ENCODE data around the gene BACH2.

Gene BACH2

DNA sequence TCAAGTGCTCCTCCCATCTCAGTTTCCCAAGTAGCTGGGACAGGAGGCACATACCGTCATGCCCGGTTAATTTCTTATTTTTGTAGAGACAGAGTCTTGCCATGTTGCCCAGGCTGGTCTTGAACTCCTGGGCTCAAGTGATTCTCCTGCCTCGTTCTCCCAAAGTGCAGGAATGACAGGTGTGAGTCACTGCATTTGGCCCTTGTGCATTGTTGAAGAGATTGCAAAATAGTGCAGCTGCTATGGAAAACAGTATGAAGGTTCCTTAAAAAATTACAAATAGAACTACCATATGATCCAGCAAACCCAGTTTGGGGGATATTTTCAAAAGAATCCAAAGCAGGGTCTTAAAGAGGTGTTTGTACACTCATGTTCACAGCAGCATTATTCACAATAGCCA is 333.3 kb downstream of the BACH2 start:
- no peak for DNase-seq (ENCODE audit: low read depth)

DNA sequence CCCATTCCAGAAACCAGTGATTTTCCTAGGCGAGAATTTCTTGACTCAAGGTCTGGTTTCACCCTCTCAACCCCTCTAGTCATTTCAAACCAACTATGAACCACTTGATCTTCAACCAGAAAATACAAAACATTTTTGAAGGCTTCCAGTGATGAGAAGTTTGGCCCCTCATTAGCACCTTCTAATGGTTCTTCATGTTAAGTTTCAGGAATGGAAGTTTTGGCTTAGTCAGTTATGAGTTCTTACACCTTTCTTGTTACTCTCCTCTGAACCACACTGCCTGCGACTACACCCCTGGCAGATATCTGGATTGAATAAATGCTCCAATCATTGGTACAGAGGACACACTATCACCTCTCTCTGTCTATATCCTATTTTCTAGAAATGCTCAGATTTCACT is 335.2 kb downstream of the BACH2 start:
- no peak for DNase-seq (ENCODE audit: low read depth)

DNA sequence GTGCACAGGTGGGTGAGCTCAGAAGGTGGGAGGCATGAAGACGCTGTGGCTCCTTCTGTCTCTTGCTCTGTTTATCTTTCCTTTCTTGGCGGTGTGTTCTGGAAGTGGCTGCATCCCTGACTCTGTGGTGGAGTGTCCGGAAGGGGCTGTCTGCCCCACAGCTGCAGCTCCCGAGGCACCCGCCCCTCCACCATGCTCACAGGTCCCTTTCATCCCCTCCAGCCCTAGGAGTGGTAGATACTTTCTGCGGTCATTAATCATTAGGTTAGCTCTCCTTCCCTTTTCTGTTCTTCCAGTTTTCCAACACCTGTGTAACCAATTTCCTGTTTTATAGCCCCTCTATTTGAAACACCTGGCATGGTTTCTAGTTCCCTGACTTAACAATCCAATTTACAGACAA is 336.8 kb downstream of the BACH2 start:
- DNase-seq (ENCODE audit: low read depth): no peak

DNA sequence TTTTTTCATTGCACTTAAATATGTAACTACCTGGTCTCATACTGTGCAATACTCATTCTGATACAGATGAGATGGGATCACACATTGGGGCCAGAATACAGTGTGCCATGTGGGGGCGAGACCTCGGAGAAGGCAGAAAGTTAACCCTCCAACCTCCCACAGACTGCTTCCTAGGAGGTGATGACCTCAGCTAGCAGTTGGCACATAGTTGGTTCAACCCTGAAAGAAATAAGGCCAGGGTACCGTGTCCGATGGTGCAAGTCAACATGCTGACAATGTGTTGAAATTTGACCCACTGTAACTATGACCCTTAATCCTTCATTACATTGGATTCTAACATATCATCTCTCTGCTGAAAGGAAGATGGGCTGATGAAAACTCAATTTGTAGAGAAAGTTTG is 340.5 kb downstream of the BACH2 start:
- no peak for DNase-seq (ENCODE audit: low read depth)

DNA sequence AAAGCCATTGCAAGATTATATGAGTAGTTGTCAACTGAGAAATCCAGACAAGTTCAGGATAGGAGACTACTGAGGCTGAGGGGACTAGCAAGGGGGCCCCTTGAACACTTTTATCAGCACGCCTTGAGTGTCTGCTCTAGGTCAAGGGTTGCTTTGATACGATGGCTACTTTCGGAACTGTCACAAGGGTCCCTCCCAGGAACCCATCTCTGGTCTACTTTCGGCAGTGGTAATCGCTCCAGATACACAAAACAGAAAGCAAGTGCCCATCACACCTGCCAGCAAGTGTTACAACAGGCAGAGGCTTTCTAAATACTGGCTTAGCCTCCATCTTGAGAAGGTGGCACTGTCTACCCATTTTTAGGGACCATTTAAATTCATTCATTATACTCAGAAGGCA is 341.3 kb downstream of the BACH2 start:
- DNase-seq (ENCODE audit: low read depth): no peak

DNA sequence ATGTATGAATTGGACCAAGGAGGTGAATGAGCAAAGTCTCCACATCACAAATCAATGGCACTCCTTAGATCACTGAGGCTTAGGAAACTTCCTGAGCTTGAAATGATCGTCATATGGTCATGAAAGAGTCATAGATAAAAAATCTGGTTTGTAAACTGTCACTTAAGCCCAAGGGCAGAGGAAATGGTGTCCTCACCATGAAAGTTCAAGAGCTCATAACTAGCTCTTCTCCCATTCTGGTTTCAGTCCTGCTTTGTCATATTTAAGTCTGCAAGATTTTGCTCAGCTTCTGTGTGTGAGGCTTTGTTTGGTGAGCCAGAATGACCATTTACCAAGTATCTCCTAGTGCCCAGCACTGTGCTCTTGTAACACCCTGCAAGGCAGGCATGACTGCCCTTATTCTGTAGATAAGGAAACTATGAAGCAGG is 341.9 kb downstream of the BACH2 start:
- DNase-seq (ENCODE audit: low read depth): no peak

DNA sequence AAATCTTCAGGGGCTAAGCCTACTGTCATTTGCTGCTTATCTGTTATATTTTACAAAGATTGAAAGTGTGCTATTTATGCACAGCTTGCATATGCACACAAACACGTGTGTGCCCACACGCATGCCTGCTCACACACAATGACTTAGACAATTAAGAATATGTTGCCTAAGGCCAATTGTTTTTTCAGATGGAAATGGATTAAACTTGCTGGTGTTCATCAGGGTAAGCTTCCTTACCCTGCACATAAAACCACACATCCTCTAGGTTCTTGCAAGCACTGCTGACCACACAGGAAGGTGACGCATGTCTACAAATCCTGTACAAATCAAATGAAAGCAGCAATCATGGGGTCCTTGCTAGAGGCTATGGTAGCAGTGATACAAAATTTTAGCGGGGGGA is 344.0 kb downstream of the BACH2 start:
- no peak for DNase-seq (ENCODE audit: low read depth)

DNA sequence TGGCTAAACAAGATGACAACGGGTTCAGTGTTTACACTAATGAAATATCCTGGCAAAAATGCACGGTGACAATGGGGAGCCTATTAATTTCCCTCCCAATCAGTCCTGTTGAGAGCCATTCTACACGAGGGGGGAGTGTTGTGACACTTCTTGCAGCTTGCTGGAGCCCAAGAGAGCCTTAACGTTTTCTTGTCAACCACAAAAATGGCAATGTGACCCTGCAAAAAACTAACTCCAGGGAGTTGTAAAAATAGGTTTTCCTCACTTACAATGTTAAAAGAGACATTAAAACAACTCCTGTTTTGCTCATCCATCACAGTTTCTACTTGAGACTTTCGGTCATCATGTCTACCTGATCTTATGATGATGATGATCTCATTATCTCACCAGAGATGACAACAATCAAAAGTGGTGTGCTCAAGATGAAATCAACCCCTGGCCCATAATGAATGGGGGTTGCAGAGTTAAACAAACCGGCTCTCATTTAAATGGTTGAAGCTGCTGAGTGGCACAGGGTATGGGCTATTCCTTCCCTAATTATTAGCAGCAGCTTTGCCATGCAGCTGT is 344.5 kb downstream of the BACH2 start:
- no peak for DNase-seq (ENCODE audit: low read depth)

DNA sequence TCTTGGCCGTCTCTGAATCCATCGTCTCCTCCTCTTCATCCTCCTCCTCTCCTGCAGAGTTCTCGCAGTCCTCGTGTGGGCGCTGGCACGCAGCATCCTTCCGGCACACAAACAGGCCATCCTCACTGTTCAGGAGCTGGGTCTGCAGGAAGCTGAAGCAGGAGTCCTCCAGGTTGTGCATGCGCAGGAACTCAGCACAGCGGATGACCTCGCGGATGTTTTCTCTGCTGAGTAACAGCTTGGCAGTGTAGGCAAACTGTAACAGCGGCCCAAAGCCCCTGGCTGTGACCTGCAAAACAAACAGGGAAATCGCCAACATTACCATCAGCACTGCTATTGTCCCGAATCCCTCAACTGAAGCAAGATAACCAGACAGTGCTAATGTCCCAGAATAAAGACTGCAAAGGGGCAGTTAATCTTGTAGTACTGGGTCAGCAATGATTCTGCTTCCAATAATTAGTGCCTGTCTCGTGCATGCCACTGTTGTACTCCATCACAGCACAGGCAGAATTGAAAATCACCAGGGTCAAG is 345.0 kb downstream of the BACH2 start:
- DNase-seq (ENCODE audit: low read depth): no peak

DNA sequence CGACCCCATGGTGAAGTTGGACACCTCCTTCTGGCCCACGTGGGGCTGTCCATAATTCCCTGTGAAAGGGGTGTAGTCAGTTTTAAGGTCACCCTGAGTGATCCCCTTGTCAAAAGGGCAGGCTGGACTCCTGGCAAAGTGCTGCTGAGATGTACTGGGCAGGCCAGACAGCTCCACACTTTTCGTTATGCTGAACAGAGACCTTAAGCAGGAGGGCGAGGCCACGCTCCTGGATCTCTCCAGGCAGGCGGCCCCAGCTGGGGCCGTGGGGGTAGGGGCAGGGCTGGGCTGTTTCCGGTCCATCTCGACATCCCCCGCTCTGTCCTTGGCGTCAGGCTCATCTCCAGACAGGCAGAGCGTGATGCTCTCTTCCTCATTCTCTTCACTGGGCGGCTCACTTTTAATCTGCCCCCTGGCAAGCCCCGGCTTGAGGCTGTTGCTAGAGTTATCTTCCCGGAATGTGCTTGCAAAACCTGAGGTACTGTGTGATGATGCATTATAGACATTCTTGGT is 345.7 kb downstream of the BACH2 start:
- no peak for DNase-seq (ENCODE audit: low read depth)

DNA sequence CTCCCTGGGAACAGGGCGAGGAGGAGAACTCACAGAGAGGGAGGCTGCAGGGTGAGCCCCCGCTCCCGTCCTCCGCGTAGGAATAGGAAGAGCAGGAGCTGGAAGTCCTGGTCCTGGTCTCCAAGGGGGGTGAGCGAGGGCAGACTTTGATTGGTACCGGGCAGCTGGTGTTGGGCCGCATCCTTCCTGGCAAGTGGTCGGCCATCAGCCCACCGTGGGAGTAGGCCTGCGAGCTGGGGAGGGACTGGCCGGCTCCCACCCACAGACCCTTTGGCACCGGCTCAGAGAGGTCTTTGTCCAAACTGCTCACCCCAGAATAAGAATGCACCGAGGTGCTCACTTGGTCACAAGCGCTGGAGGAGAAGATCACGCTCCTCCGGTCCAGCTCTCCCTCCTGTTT is 346.2 kb downstream of the BACH2 start:
- no peak for DNase-seq (ENCODE audit: low read depth)

DNA sequence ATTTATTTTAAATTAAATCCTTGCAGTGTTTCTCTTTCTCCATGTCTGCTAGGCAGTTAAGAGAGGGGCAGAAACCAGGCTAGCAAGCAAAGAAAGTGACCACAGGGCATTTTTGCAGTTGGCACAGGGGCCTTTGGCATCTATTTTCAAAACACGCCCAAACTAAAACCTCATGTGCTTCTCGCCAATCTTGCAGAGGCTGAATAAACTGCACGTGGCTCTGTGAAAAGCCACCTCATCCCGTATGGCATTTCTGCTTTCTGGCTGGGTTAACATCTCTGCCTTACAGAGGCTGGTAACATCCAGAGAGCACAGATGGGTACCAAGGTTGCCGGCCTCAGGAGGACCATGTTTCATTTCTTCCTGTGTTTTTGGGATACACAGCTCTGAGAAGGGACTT is 347.8 kb downstream of the BACH2 start:
- DNase-seq (ENCODE audit: low read depth): no peak

DNA sequence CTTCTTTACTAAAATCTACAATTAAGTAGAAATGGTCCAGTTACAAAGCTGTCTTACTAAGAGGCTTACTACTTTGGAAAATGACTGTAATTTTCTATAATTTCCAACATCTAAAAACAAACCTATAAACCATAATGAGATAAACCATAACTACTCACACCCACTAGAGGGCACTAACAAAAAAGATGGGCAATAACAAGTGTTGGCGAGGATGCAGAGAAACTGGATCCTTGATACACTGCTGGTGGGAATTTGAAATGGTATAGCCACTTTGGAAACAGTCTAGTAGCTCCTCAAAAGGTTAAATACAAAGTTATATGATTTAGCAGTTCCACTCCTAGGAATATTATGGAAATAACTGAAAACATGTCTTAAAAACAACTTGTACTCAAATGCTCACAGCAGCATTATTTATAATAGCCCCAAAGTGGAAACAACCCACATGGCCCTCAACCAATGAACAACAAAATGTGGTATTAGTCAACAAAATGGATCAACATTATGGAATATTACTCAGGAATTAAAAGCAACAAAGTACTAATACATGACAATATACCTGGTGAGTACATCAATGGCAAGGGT is 351.7 kb downstream of the BACH2 start:
- DNase-seq (ENCODE audit: low read depth): no peak

DNA sequence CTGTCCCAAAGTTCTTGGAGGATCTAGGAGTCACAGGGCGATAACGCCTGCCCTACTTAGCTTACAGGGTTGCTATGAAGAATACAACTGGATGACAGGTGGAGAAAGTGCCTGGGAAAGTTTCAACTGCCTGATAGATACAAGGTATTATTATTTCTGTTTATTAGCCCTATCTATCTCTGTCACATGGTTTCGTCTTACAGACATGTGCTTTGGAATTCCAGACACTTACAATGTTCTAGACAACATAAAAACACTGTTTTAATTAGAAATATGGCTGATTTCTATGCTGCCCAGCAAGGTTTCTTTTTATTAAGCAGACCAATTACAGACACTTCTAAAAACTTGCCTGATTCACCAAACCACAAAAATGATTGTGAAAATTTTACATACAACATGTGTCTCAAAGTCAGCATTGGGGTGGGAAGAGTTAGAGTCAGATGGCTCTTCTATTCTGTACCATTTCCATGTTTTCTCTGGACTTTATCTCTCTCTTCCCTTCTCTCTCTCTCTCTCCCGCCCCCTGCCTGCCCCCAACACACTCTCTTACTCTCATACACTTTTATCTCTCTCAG is 352.4 kb downstream of the BACH2 start:
- DNase-seq (ENCODE audit: low read depth): no peak

DNA sequence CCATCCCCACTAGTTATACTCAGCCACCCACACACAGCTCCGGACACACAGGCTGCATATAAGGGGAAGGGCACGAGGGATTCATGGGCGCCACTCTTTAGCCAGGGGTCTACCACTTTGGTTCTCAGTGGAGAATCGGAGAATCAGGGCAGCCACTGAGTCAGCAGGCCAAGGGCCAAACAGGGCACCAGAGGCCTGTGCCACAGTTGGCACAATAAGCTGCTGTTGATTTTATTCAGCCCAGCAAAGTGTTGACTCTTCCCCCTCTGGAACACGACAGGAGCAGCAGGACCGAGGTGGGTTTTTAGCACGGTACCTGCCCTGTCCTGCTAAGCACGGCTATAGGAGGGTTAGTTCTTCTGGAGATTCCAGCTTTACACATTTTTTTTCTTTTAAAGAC is 354.0 kb downstream of the BACH2 start:
- no peak for DNase-seq (ENCODE audit: low read depth)

DNA sequence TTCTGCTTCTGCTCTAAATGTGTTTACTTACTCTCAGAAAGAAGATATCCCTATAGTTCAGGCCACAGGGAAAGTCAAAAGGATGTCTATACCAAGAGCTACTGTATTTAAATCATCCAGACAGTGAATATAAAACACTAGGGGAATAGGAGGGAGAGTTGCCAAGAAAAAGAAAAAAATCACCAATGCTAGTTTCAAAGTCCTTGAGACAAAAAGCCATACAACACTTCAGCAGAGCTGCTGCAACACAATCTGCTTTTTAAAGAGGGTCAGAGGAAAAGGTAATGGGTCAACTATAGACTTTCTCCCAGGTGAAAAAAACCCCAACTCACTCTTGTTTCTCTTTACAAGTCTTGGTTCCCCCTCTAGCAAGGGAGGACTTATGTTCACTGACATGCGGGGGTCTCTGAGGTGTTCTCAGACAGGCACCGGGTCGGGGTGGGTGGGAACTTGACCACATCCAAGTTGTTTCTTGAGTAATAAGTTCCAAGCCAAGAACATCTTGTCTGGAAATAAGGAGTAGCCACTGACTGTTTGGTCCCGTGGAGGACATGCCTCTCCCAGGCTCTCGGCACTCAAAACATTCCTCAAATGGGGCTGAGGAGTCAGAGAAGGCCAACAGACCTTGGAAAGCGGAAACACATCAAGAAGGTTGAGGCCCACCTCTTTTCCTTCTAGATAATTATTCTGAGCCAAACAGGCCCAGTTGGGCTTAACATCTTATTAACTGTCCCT is 354.7 kb downstream of the BACH2 start:
- no peak for DNase-seq (ENCODE audit: low read depth)

DNA sequence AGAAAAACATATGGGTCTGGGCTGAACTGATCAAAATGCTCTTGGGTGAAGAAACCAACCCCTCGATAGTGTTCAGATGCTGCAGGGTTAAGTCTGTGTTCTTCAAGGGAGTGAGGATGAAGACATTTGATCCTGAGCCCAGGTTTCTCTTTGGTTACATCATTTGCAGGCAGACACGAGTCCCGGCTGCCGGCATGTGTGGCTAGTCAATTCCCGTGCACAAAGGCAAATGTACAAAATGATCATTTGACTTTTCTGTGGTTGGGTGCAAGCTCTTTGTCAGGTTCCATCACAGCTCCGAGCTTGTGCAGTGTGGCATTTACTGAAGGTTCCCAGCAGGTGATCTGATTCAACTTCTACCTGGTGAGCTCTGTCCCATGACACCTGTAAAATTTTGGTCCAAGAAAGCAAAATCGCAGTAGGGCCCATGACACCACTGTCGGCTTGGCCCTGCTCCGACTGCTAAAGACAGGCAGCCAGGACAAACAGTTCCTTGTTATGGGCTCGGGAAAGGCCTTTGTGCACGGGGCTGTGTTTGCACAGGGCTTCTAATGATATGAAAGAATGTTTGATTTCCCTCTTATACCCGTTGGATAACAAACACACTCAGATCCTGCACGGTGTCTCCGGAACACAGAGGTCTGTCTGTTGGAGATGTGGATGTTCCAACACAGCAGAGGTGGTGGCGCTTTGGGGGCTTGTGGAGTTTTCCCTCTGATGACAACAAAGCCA is 355.4 kb downstream of the BACH2 start:
- no peak for DNase-seq (ENCODE audit: low read depth)

DNA sequence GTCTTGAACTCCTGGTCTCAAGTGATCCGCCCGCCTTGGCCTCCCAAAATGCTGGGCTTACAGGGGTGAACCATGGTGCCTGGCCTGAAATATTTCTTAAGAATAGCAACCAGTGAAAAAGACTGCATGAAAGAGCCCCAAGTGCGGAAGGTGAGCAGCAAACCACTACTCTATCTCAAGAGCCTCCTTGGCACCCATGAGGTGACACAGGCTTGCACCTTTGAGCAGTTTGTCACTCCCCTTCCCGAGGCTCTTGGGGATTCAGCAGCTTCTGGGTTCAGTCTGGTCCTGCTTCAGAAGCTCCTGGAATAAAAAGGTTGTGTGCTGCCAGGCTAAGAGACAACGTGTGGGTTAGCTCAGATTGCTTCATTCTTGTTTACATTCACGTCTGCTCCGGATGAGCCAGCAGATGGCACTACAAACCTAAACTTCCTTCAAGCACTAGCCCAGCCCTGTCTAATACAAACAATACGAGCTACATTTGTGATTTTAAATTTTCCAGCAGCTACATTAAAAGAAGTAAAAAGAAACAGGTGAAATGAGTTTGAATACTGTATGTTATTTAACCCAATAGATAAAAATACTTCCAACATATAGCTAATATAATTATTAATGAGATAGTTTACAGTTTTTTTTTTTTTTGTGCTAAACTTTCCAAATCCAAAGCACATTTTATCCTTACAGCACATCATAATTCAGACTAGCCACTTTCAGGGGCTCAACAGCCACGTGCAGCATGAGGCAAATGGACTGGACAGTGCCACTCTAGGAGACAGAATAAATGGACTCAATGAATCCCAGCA is 356.2 kb downstream of the BACH2 start:
- no peak for DNase-seq (ENCODE audit: low read depth)

DNA sequence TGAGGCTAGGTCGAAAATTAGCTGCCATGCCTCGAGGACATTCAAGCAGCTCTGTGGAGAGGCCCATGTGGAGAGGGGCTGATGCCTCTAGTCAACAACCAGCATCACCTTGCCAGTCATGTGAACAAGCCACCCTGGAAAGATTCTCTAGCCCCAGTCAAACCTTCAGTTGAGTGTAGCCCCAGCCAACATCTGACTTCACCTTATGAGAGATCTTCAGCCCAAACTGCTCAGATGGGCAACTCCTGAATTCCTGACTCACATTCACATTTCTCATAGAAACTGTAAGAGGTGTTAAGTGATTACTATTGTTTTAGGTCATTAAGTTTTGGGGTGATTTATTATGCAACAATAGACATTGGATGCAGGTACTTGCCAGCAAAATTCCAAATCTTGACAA is 357.5 kb downstream of the BACH2 start:
- no peak for DNase-seq (ENCODE audit: low read depth)

DNA sequence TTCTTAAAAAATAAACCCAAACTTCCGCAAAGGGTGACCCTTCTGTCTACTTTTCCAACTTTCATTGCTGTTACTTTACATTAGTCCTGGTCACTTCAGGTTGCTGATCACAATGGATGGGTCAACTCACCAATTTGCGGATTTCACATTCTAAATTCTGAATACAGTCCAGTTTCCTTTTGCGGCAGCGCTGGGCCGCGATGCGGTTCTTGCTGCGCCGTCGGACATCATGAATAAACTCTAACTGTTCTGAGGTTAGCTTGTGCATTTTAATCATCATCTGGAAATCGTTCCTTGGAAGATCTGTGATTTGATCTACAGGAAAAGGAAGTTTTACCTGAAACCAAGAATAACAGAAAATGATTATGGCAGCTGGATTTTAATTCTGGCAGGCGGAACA is 358.6 kb downstream of the BACH2 start:
- no peak for DNase-seq (ENCODE audit: low read depth)

DNA sequence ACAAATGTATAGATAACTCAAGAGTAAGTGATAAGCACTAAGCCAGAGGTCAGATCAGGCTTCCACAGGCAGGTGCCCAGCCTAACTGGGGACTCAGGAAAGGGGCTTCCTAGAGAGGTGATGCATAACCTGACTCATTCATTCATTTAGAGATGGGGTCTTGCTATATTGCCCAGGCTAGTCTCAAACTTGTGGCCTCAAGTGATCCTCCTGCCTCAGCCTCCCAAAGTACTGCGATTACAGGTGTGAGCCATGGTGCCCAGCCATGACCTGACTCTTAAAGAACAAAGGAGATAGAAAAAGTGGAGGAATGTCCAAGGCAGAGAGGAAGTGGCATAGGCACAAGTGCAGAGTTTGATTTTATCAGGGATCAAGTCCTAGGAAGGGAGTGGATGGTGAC is 360.5 kb downstream of the BACH2 start:
- no peak for DNase-seq (ENCODE audit: low read depth)
